ENCODE data around the gene DDRGK1. TPM values are rescaled to one million over a fixed set of nuclear protein-coding genes. Genes with fewer than 3 reads are reported as not detected.

DDRGK1 gene
- total RNA-seq, 2 donors from 2014 or later = 43.8 to 48.0 TPM

DNA sequence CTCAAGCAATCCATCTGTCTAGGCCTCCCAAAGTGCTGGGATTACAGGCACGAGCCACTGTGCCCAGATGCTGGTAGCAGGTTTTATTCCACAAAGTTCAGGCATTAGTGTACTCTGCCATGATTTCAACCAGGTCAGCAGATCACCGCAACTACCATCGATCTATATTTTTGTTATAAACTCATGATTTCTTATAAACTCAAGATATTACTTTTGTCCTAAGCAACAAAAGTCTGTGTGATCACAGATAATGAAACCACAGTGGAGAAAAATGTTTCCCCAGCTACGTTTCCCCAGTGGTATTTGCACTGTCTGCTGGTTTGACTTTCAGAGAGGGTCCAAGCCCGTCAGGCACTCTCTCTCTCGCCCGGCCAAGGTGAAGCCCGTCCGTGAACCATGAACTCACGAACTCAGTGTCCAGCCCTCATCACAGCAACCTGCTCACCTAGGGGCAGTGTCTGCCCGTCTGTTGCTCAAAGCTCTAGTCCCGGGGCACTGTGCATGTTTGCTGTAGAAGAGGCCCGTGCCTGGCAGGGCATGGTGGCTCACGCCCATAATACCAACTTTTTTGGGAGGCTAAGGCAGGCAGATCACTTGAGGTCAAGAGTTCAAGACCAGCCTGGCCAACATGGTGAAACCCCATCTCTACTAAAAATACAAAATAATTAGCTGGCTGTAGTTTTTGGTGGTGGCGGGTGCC lies 27.6 kb upstream of the DDRGK1 start:
- Histone ChIP-seq H3K4me1 (no peaks in the 10 kb centered on the region), H3K4me3 (no peak overlapping the region), H3K27me3 (no peaks in the 10 kb centered on the region), H3K27ac (no peak overlapping the region), H3K9me3 (no peaks in the 10 kb centered on the region), H3K36me3 (no peaks in the 10 kb centered on the region)
- TF ChIP-seq, protein P1, sequence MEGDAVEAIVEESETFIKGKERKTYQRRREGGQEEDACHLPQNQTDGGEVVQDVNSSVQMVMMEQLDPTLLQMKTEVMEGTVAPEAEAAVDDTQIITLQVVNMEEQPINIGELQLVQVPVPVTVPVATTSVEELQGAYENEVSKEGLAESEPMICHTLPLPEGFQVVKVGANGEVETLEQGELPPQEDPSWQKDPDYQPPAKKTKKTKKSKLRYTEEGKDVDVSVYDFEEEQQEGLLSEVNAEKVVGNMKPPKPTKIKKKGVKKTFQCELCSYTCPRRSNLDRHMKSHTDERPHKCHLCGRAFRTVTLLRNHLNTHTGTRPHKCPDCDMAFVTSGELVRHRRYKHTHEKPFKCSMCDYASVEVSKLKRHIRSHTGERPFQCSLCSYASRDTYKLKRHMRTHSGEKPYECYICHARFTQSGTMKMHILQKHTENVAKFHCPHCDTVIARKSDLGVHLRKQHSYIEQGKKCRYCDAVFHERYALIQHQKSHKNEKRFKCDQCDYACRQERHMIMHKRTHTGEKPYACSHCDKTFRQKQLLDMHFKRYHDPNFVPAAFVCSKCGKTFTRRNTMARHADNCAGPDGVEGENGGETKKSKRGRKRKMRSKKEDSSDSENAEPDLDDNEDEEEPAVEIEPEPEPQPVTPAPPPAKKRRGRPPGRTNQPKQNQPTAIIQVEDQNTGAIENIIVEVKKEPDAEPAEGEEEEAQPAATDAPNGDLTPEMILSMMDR (IDR thresholded peaks at IDR 0.05) = no peak
- no peak for DNase-seq (ENCODE audit: low spot score)

- no peaks in the 10 kb centered on the region for H3K27me3 ChIP-seq
- no peak overlapping the region for H3K4me3 ChIP-seq
- no peaks in the 10 kb centered on the region for H3K4me1 ChIP-seq
- H3K36me3 ChIP-seq = no peaks in the 10 kb centered on the region
- no peak for DNase-seq (ENCODE audit: low spot score)
- no peak overlapping the region for H3K27ac ChIP-seq
- no peaks in the 10 kb centered on the region for H3K9me3 ChIP-seq
- TF ChIP-seq, protein P1 (IDR thresholded peaks at IDR 0.05) = no peak
Measured at GRCh38 chr20:3231116-3231515, 26.6 kb upstream of the DDRGK1 start.

GRCh38 chr20:3229798-3230197 lies 25.3 kb upstream of the DDRGK1 start:
- TF ChIP-seq, protein P1 (IDR thresholded peaks at IDR 0.05) = no peak
- Histone ChIP-seq H3K36me3 (no peaks in the 10 kb centered on the region), H3K9me3 (no peaks in the 10 kb centered on the region), H3K27ac (no peak overlapping the region), H3K4me1 (no peaks in the 10 kb centered on the region), H3K27me3 (no peaks in the 10 kb centered on the region), H3K4me3 (no peak overlapping the region)
- DNase-seq (ENCODE audit: low spot score) = no peak

DNA sequence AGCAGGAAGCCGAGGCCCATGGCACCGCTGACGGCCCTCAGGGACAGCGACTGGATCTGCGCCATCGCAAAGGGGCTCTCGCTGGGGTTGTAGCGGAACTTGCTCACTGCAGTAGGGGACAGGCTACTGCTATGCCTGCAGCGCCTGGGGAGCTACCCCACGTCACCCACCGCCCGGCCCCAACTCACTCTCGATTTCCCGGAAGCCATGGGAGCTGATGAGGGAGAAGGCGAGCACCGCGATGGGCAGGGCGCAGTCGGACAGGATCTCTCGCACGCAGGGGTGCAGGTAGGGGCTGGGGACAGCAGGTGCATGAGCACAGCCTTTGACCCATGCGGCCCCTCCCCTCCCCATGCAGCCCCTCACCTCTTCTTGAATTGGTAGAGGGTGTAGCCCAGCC lies 24.7 kb upstream of the DDRGK1 start:
- Histone ChIP-seq H3K4me1 (no peaks in the 10 kb centered on the region), H3K9me3 (no peaks in the 10 kb centered on the region), H3K36me3 (no peaks in the 10 kb centered on the region), H3K4me3 (no peak overlapping the region), H3K27ac (no peak overlapping the region), H3K27me3 (no peaks in the 10 kb centered on the region)
- TF ChIP-seq, protein P1 (IDR thresholded peaks at IDR 0.05) = no peak
- no peak for DNase-seq (ENCODE audit: low spot score)

DNA sequence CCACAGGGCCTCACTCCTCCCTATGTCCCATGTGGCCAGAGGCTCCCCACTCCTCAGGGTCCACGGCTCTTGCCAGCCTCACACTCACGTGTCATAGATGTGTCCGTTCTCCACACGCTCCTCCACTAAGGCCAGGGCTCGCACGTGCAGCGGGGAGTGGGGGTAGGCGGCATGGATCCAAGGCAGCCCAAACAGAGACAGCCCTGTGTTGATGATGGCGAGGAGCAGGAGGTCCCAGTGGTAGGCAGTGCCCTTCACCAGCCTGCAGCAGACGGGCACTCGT lies 24.2 kb upstream of the DDRGK1 start:
- H3K36me3 ChIP-seq = no peaks in the 10 kb centered on the region
- TF ChIP-seq, protein P1 (IDR thresholded peaks at IDR 0.05) = no peak
- no peak overlapping the region for H3K27ac ChIP-seq
- no peak for DNase-seq (ENCODE audit: low spot score)
- no peaks in the 10 kb centered on the region for H3K4me1 ChIP-seq
- no peaks in the 10 kb centered on the region for H3K9me3 ChIP-seq
- H3K27me3 ChIP-seq = no peaks in the 10 kb centered on the region
- no peak overlapping the region for H3K4me3 ChIP-seq
